ENCODE data around the gene LRP11. TPM values are rescaled to one million over a fixed set of nuclear protein-coding genes. Genes with fewer than 3 reads are reported as not detected.
"Not testable (repeated sequence)": the region's sequence is repeated elsewhere in the genome, so short reads cannot be mapped to it uniquely, and the experiment has no call there.

Gene LRP11
- polyA plus RNA-seq, 1 donor from 2014 or later = 1.7 TPM

DNA sequence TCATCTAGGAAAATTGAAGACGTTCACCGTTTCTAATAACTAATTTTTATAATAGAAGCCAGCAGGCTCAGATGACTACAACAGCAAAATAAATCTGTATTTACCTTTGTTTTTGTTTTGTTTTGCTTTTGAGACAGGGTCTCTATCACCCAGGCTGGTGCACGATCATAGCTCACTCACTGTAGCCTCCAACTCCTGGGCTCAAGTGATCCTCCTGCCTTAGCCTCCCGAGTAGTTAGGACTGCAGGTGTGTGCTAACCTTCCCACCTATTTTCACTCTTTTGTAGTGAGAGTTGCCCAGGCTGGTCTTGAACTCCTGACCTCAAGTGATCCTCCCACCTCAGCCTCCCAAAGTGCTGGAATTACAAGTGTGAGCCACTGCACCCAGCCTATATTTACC is 10.1 kb downstream of the LRP11 start:
- not testable (repeated sequence) for H3K4me3 Mint-ChIP-seq, H3K36me3 Mint-ChIP-seq, H3K9me3 Mint-ChIP-seq, H3K27ac Mint-ChIP-seq, H3K27me3 Mint-ChIP-seq
- peaks cover 22 to 30% (median 29%) of the 10 kb centered on the region in 3 donors for H3K4me1 Mint-ChIP-seq

DNA sequence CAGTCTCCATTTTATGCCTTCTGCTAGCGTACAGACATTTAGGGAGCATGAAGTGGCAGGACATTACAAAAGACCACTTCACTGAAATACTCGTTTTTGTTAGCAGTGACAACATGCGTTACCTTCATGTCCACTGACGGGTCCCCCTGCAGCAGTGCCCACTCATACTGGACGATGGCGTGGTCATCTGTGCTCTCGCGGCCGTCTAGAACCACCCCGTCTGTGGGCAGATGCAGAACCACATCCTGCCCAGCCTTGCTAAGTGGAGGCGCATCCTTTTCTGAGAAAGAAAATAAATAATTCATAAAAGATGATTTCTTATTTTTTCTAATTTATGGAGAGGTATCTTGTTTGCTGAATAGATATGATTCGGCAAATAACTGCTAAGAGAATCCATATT is 11.3 kb downstream of the LRP11 start:
- Mint-ChIP-seq H3K9me3 (no peaks in the 10 kb centered on the region), H3K27me3 (peaks cover 5% of the 10 kb centered on the region), H3K4me1 (peaks cover 22 to 30% (median 29%) of the 10 kb centered on the region in 3 donors), H3K27ac (peak overlapping the region in 1 of 3 donors; percentile 76), H3K36me3 (peaks cover 2% of the 10 kb centered on the region), H3K4me3 (peak overlapping the region in 2 of 4 donors; percentile 38 to 72)

- H3K9me3 Mint-ChIP-seq = no peaks in the 10 kb centered on the region
- peak overlapping the region; percentile 0 to 76 (median 59) for H3K27ac Mint-ChIP-seq
- peak overlapping the region in 3 of 4 donors; percentile 25 to 72 (median 52) for H3K4me3 Mint-ChIP-seq
- peaks cover 5% of the 10 kb centered on the region for H3K27me3 Mint-ChIP-seq
- H3K36me3 Mint-ChIP-seq = peaks cover 2% of the 10 kb centered on the region
- peaks cover 22 to 30% (median 29%) of the 10 kb centered on the region in 3 donors for H3K4me1 Mint-ChIP-seq
Observed at GRCh38 chr6:149852180-149852579, 12.0 kb downstream of the LRP11 start.

GRCh38 chr6:149851461-149852110 is 12.6 kb downstream of the LRP11 start:
- Mint-ChIP-seq H3K36me3 (peaks cover 2% of the 10 kb centered on the region), H3K4me3 (peak overlapping the region in 2 of 4 donors; percentile 25 to 72), H3K9me3 (no peaks in the 10 kb centered on the region), H3K4me1 (peaks cover 22 to 30% (median 29%) of the 10 kb centered on the region in 3 donors), H3K27ac (peak overlapping the region; percentile 12 to 76 (median 59)), H3K27me3 (peaks cover 5% of the 10 kb centered on the region)

GRCh38 chr6:149848343-149848742 is 15.8 kb downstream of the LRP11 start:
- not testable (repeated sequence) for H3K27ac Mint-ChIP-seq, H3K36me3 Mint-ChIP-seq, H3K27me3 Mint-ChIP-seq, H3K9me3 Mint-ChIP-seq
- Mint-ChIP-seq H3K4me3 (peak overlapping the region in 1 of 4 donors; percentile 5), H3K4me1 (peaks cover 18 to 24% (median 20%) of the 10 kb centered on the region in 3 donors)

DNA sequence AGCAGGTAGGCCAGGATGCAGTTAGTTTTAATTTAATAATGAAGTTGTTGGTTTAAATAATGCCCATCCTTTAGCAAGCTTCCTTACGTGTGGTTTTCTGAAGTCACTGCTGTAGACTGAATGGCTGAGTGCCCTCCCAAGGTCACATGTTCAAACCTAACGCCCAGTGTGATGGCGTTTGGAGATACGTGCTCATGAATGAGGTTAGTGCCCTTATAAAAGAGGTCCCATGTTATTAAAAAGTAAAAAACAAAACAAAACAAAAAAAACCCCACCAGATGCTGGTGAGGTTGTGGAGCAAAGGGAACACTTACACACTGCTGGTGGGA is 16.3 kb downstream of the LRP11 start:
- Mint-ChIP-seq H3K4me1 (peaks cover 18 to 22% (median 20%) of the 10 kb centered on the region in 3 donors), H3K4me3 (no peak overlapping the region), H3K9me3 (no peaks in the 10 kb centered on the region), H3K27me3 (peaks cover 5% of the 10 kb centered on the region), H3K27ac (no peak overlapping the region), H3K36me3 (peaks cover 6% of the 10 kb centered on the region)

- Mint-ChIP-seq H3K4me3 (no peak overlapping the region), H3K27ac (no peak overlapping the region), H3K36me3 (peaks cover 6% of the 10 kb centered on the region), H3K27me3 (peaks cover 8% of the 10 kb centered on the region), H3K9me3 (no peaks in the 10 kb centered on the region), H3K4me1 (peaks cover 4 to 9% (median 8%) of the 10 kb centered on the region in 3 donors)
Observed at GRCh38 chr6:149846321-149846720, 17.8 kb downstream of the LRP11 start.

DNA sequence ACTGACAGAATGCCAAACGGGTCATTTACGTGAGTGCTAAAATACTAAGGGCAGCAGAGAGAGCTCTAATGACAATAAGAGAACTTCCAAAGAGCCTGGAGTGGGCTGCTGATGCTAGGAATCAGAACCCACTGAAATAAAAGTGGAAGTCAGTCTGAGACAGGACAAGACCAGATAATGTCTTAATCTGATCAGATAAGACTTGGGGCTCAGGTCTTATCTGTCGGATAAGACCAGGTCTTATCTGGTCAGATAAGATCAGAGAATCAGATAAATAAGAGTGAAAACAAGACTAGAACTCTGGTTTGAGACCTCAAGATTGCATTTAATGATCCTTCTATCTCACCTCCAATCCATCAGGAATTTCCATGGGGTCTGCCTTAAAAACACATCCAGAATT is 18.6 kb downstream of the LRP11 start:
- Mint-ChIP-seq H3K9me3 (no peaks in the 10 kb centered on the region), H3K27me3 (peaks cover 4% of the 10 kb centered on the region), H3K36me3 (peaks cover 6% of the 10 kb centered on the region), H3K27ac (no peak overlapping the region), H3K4me3 (no peak overlapping the region), H3K4me1 (peaks cover 0 to 5% (median under 1%) of the 10 kb centered on the region in 3 donors)

DNA sequence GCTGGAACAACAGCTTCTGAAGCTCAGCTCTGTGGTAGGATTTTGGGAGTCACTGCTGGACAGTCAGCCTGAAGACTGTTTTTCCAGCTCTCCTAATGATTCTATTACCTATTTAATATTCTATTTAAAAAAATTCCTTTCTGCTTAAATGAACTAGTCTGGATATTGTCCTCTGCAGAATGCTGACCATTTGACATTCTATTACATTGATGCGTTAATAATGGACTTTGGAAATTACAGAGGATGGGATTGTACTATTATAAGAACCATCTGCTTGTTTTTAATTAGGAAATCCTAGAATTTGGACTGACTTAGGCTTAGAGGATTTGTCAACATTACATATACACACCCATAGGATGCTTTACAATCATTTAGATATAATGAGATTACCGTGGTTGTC is 19.7 kb downstream of the LRP11 start:
- peaks cover 6% of the 10 kb centered on the region for H3K36me3 Mint-ChIP-seq
- no peak overlapping the region for H3K4me3 Mint-ChIP-seq
- H3K9me3 Mint-ChIP-seq = no peaks in the 10 kb centered on the region
- H3K27ac Mint-ChIP-seq = peak overlapping the region in 1 of 3 donors; percentile 82
- H3K27me3 Mint-ChIP-seq = peaks cover 4% of the 10 kb centered on the region
- H3K4me1 Mint-ChIP-seq = no peaks in the 10 kb centered on the region

DNA sequence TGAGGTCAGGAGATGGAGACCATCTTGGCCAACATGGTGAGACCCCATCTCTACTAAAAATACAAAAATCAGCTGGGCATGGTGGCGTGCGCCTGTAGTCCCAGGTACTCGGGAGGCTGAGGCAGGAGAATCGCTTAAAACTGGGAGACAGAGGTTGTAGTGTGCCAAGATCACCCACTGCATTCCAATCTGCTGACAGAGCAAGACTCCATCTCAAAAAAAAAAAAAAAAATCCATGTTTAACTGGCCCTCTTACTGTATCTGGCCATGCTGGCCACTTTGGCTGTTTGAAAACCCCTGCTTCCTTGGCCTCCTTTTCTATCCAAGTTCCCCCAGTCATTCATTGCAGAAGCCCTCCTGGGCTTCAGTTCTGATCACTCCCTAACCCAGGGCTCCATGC is 20.1 kb downstream of the LRP11 start:
- H3K4me3 Mint-ChIP-seq, H3K27me3 Mint-ChIP-seq, H3K4me1 Mint-ChIP-seq, H3K9me3 Mint-ChIP-seq, H3K36me3 Mint-ChIP-seq: not testable (repeated sequence)
- H3K27ac Mint-ChIP-seq = peak overlapping the region in 1 of 3 donors; percentile 82

- peaks cover 3% of the 10 kb centered on the region for H3K36me3 Mint-ChIP-seq
- no peak overlapping the region for H3K4me3 Mint-ChIP-seq
- peaks cover 7% of the 10 kb centered on the region for H3K27me3 Mint-ChIP-seq
- H3K4me1 Mint-ChIP-seq = no peaks in the 10 kb centered on the region
- H3K9me3 Mint-ChIP-seq = no peaks in the 10 kb centered on the region
- no peak overlapping the region for H3K27ac Mint-ChIP-seq
Observed at GRCh38 chr6:149843051-149843633, 21.0 kb downstream of the LRP11 start.

DNA sequence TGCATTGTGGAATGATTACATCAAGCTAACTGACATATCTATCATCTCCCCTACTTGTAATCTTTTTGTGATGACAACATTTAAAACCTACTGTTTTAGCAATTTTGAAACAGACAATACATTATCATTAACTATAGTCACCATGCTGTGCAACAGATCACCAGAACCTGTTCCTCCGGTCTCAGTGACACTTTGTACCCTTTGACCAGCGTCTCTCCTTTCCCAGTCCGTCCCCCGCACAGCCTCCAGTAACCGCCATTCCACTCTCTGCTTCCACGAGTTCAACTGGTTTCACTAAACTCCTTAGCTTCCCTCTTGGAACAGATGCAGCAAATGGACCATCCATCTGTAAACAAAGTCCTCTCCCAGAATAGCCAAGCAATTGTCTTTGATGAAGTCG is 21.8 kb downstream of the LRP11 start:
- Mint-ChIP-seq H3K4me3 (no peak overlapping the region), H3K27ac (peak overlapping the region in 1 of 3 donors; percentile 64), H3K27me3 (peaks cover 7% of the 10 kb centered on the region), H3K9me3 (no peaks in the 10 kb centered on the region), H3K36me3 (peaks cover 3% of the 10 kb centered on the region), H3K4me1 (no peaks in the 10 kb centered on the region)

DNA sequence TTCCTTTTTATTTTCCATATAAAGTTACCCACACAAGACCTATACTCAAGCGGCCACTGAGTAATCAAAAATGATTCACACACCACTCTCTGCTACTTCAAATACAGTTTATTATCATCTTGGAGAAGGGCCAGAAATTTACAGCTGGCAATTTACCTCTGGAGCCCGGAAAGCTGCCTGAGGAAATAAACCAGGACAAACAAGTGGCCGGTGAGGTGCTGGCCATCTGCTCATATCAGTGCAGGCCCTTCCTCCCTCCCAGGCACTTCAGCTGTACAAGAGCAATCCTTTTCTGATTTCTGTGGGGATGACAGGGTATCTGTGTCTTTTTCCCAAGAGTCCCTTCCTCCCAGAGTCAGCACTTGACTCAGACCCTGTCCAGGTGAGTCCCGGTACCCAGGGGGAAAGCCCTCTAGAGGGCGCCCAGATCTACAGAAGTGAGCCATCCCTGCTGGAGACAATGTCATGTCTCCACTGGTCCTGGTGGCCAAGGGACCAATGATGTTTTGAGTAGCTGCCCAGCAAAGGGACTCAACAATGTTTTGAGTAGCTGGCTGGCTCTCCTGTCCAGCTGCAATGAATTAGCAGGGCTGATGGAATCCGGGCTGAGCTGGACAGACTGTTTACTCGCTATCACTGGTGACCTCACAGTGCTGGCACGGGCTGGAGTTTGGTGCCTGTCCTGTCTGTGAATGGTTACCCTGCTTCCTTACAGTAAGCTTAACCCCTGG is 23.6 kb downstream of the LRP11 start:
- Mint-ChIP-seq H3K4me3 (peak overlapping the region in 1 of 4 donors; percentile 51), H3K27me3 (peaks cover 7% of the 10 kb centered on the region)

GRCh38 chr6:149834513-149835481 is 29.4 kb downstream of the LRP11 start:
- H3K27me3 Mint-ChIP-seq = peaks cover 3% of the 10 kb centered on the region
- peaks cover 2% of the 10 kb centered on the region for H3K36me3 Mint-ChIP-seq
- no peak overlapping the region for H3K4me3 Mint-ChIP-seq
- H3K27ac Mint-ChIP-seq = no peak overlapping the region
- H3K9me3 Mint-ChIP-seq = no peaks in the 10 kb centered on the region
- peaks cover 0 to 2% (median 2%) of the 10 kb centered on the region in 3 donors for H3K4me1 Mint-ChIP-seq

More for the DNA sequence above, 23.6 kb downstream of the LRP11 start:
- Mint-ChIP-seq H3K9me3 (no peaks in the 10 kb centered on the region), H3K36me3 (peaks cover 3% of the 10 kb centered on the region), H3K4me1 (no peaks in the 10 kb centered on the region), H3K27ac (no peak overlapping the region)
